GM19193 (cell line): ENCODE data around the gene STK32B.

ENCODE experiments used
- POLR2A ChIP-seq: IDR thresholded peaks from 4 replicates; pipeline ENCODE4 v1.6.1; 2011; ENCODE audit not compliant: insufficient read depth, insufficient read length; ENCODE audit errors: extremely low read depth

The STK32B gene

DNA sequence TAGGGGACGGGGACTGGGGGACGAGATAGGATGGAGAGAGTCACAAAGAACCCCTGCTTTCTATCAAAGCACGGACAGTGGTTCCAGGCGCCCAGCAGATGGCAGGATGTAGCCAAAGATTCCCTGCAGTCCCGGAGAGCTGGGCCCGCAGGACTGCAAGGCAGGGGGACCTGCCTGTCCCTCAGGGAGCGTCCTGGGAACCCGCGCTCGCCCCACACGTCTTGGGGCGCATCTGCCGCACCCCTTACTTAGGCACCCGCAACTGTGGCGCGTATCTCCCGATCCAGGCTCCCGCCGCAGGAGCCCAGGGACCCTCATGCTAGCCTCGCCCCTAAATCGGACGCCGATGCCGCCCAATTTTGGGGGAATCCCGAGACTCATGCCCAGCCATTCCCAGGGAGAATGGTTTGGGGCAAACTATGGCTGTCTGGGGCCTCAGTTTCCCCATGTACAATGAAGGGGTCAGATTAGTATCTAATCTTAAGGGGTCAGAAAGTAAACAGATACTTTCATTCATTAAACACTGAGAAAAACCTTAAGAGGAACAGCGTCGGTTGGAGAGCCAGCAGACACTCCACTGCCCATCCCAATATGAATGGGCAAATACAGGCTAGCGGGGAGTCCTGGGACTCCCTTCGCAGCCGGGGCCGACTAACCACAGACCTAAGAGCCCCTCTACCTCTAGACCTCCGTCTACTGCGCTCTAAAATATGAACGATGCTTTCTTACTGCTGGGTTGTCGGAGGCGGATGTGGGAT lies 581 bp upstream of the STK32B start:
- TF ChIP-seq POLR2A = no peak

DNA sequence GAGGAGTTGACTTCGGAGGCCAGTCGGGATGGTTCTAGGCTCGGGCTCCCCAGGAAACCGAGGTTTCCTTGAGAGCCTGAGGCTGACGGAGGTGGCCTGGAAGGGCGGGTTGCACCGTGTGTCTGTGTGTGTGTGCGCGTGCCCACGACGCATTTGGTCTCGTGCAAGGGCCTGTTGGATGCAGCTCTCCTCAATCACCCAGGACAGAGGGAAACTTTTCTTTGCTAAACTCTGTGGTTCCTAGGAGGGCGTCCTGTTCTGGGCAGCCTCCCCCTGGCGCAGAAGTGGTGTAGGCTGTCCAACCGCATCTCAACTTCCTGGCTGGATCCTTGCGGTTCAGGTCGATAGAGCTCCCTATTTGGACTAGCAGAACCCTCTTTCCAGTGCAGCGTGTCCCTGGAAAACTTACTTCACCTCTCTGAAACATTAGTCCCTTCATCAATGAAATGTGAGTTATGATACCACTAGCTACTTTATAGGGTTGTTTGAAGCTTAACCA lies 973 bp downstream of the STK32B start:
- TF ChIP-seq POLR2A = no peak

DNA sequence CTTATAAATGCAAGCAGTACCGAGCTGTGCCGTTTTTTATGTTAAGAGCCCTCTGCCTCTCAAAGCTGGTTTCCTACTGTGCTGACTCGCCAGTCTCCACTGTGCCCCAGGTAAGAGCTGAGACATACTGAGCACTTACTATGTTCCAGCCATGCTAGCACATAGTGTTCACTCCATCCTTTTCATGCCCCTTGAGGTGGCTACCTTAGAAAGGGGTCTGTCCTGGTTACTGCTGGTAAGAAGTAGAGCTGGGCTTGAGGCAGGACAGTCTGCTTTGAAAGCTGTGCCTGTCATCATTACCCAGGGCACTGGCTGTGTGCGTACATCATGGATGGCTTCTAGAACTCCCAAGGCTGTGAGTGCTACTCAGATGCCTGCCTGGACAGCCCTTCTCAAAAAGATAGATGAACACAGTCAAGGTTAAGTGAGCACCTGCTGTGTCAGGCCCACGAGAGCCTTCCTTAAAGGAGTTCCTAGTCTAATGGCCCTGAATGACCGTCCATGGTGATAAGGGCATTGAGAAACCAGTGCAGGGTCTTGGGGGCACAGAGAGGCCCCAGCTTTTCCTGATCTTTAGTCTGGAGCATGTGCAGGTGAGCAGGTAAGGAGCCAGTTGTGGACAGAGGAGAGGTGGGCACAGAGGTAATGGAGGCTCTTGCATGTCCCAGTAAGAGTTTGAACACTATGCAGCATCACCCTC lies 1.6 kb downstream of the STK32B start:
- TF ChIP-seq POLR2A = no peak

DNA sequence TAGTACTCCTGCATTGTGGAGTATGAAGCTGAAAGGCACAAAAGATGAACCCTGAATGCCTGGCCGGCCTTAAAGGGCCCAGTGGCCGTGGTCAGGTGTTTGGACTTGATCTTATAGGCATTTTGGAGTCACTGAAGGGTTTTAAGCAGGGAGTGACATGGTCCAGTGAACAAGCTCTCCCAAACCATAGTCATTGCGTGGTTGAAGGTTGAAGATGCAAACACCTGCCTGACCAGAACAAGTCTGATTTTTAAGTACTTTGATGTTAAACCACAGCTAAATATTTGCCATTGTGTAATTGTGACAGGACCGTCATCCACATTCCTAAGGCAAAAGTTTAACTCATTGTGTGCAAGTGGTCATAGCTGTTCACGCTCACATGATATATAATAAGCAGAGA lies 3.3 kb downstream of the STK32B start:
- TF ChIP-seq POLR2A = no peak

DNA sequence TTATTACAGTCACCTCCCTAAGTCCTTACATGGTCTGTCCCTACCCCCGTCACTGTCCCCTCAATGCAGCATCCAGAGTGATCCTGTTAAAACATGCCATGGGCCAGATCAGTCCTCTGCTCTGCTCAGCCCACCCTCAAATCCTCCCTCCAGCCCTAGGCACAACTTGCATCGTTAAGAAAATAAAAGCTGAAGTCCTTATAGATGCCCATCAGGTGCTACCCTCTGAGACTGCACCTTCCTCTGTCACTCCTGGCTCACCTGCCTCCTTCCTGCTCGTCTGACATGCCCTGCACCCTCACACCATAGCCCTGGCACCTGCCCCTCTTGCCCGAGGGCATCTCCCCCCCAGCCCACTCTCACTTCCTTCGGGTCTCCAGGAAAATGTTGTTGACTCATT lies 4.1 kb downstream of the STK32B start:
- no peak for TF ChIP-seq POLR2A

DNA sequence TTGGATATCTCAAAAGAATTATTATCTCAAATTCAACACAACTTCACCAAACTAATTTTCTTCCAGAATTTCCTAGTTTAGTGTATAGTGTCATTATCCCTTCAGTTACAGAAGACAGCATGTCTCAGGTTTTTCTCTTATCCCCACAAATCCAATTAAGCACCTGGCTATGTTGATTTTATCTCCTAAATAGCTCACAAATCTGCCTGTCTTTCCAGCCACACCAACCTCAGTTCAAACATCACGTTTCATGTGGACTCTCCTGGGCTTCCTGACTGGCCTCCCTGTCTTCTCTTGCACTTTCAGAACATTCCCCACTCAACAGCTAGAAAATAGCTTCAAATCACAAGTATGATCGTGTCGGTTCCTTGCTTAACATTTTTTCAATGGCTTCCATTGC lies 14.8 kb downstream of the STK32B start:
- TF ChIP-seq POLR2A = no peak

DNA sequence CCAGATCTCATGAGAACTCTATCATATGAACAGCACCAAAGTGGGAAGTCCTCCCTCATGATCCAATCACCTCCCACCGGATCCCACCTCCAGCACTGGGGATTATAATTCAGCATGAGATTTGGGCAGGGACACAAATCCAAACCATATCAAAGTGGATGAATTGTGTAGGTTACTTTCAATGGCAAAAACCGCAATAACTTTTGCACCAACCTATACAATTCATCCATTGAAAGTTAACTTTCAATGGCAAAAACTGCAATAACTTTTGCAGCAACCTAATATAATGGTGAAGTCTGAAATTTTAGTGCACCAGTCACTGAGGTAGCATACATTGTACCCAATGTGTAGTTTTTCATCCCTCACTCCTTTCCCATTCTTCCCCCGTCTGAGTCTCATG lies 16.6 kb downstream of the STK32B start:
- no peak for TF ChIP-seq POLR2A

DNA sequence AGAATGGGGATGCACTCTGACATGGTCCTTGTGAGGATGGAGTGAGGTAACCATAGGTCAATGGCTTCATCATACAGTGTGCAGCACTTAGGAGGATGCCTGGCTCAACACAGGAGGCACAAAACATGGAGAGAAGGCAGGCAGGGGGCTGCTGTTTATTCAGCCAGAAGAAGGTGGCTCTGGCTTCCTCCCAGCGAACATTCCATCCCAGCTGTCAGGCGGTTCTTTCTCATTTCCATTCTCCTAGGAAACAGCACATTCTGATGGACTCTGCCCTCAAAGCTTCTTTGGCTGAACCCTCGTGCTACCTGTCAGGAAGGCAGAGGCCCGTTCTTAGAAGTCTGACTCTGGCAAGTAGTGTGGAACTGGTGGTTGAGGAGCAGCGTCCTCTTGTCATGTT lies 18.6 kb downstream of the STK32B start:
- no peak for TF ChIP-seq POLR2A

DNA sequence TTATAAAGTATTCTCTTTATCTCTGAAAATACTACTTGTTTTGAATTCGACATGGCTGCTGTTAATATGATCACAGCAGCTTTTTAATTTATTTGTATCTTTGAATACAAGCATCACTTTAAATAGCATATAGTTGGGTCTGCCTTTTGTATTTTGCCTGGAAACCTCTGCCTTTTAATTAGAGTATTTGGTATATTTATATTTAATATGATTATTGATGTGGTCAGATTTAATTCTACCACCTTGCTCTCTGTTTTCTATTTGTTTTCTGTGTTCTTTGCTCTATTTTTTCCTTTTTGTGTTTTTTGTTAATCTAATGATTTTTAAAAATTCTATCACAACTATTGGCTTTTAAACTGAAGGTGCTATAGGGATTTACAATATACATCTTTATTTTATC lies 21.7 kb downstream of the STK32B start:
- TF ChIP-seq POLR2A = no peak

DNA sequence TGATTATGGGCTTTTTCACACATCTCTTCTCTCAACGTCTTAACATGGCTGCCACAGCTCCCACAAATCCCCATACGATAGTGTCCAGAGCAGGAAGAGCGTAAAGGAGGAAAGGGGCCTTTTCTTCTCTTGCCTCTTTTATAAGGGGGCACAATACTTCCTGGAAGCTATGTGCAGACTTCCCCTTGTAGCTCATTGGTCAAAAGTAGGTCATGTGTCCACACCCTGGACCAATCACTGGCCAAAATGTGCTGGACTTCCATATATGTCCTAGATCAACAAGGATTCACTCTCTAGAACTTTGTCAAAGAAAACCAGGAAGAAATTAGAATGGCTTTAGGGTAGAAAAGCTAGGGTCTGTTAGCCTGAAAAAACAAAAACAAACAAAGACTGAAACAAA lies 26.7 kb downstream of the STK32B start:
- no peak for TF ChIP-seq POLR2A

DNA sequence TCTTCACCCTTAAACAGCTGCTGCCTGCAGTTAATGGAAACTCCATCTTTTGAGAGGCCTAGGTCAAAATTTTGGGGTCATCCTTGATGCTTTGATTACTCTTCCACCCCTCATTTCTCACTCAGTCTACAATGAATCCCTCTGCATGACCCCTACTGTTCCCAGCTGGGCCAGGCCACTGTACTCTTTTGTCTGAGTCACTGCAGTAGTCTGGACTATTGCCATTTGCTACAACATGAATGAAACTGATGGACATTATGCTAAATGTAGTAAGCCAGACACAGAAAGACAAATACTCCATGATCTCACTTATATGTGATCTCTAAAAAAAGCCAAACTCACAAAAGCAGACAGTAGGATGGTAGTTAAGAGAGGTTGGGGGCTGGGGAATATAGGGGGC lies 28.3 kb downstream of the STK32B start:
- no peak for TF ChIP-seq POLR2A

DNA sequence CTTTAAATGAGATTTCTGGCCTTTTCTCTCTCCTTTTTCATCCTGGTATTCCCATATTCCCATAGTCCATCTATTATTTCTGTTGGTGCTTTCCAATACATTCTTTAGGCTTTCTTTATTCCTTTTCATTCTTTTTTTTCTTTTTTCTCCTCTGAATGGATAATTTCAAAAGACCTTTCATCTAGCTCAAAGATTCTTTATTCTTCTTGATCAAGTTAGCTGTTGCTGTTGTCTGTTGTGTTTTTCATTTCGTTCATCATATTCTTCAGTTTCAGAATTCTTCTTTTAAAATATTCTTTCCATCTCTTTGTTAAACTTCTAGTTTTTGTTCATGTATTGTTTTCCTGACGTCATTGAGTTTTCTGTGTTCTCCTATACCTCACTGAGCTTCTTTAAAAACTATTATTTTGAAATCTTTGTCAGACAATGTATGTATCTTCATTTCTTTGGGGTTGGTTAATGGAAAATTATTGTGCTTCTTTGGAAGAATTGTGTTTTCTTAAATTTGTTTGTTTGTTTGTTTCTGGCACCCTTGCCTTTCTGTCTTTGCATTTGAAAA lies 30.2 kb downstream of the STK32B start:
- no peak for TF ChIP-seq POLR2A

DNA sequence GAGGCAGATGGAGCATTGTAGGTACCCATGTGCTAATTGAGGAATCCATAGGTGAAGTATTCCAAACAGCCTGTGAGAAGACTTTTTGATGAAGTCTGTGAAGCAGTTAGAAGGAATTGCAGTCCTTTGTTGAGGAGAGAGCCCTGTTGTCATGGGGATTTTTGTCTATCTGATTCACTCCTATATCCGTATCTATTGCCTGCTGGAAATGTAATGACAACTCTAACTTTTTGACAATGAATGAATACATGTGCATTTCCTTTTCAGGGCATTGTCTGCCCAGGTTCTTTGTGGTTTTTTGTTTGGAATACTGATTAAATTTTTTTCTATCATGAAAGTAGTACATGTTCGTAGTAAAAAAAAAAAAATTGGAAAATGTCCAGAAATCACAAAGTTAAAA lies 31.1 kb downstream of the STK32B start:
- no peak for TF ChIP-seq POLR2A

DNA sequence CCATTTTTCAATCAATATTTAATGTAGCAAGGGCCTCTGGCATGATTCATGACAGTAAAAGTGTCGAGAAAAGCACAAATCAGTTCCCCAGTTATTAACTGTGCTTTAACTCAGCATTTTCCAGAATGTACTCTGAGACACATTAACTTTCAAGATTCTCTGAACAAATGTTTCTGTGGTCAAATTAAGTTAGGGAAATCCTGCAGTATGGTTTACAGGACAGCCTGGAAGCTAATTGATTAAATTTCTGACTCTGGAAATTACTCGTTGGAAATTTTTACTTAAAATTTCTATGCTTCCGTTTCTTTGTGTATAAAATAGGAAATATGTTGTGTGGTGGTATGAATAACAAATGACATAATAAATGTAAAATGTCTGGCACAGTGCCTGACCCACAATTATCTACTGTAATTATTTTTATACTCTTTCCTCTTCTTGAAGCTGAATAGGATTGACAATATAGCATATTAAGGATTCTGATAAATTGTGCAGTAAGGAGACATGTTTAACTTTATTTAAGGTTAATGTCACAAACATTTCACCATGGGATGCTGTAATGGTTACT lies 33.7 kb downstream of the STK32B start:
- TF ChIP-seq POLR2A = no peak

DNA sequence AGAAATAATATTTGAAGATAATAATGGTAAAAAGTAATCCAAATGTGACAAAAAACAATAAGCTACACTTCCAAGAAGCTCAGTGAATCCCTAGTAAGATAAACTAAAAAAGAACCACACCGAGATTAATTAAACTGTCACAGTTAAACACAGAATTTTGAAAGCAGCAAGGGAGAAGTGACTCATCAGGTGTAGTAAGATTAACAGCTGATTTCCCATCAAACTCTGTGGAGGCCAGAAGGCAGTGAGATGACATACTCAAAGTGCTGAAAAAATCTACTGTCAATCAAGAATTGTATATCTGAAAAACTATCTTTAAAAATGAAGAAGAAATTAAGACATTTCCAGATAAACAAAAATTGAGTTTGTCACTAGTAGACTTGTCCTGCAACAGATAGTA lies 35.3 kb downstream of the STK32B start:
- TF ChIP-seq POLR2A = no peak

DNA sequence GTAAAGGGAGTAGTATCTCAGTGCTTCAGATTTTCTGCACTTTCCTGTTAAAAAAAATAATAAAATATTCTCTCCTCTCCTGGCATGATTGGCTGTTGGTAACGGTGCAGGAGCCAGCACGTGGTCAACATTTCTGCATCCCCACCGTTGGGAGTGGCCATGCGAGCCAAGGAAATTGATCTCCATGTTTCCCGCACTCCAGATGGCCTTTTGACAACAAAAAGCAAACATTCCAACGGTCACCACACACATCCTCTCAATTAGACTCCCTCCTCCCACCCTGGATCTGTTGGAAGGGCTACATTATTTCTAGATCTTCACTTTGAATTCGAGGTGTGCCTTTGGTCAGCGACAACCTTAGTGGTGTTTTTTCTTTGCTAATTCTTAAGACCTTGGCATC lies 45.0 kb downstream of the STK32B start:
- no peak for TF ChIP-seq POLR2A
